Gastrocnemius medialis (tissue), 4 donors: ENCODE data around the gene ARPP19.

Source experiments
- CTCF ChIP-seq, 5 experiments: fragments of 450-650 bp in 3 of 5; fragments of 200-600 bp in 2 of 5; sonication (generic) in 2 of 5; IDR thresholded peaks in 4 of 5; conservative IDR thresholded peaks in 1 of 5; 1 replicate in 4 of 5; 2 replicates in 1 of 5; pipeline ENCODE4 v1.5.1; 2016 to 2019; ENCODE audit warnings: antibody characterized with exemption in 5 of 5, mild to moderate bottlenecking in 3 of 5, moderate library complexity in 3 of 5
- POLR2A ChIP-seq, 2 donors: fragments of 450-650 bp; IDR thresholded peaks; one replicate each; pipeline ENCODE4 v1.6.1; 2017; ENCODE audit warnings: antibody characterized with exemption in 2 of 2, mild to moderate bottlenecking in 2 of 2, moderate library complexity in 2 of 2

- TF ChIP-seq POLR2A (IDR thresholded peaks at IDR 0.05) (no peak), CTCF (IDR thresholded peaks at IDR 0.05 in 4 of 5, conservative IDR thresholded peaks at IDR 0.05 in 1 of 5) (no peak)
Measured at GRCh38 chr15:52503788-52504496, 64.9 kb downstream of the ARPP19 start.
